AG09319 (cell line): ENCODE results near the gene NEK1.
"Not testable (repeated sequence)": the region's sequence is repeated elsewhere in the genome, so short reads cannot be mapped to it uniquely, and the experiment has no call there.

ENCODE experiments used
- DNase-seq: peaks from one replicate; pipeline ENCODE4 v3.0.0-alpha.2; 2010; ENCODE audit warnings: low read depth; ENCODE audit errors: extremely low read depth
- TF ChIP-seq, protein P1 (sequence below): IDR thresholded peaks from 2 replicates; pipeline ENCODE4 v1.5.1; 2011; ENCODE audit warnings: low read depth, mild to moderate bottlenecking, inconsistent platforms, low read length, moderate library complexity

The NEK1 gene

DNA sequence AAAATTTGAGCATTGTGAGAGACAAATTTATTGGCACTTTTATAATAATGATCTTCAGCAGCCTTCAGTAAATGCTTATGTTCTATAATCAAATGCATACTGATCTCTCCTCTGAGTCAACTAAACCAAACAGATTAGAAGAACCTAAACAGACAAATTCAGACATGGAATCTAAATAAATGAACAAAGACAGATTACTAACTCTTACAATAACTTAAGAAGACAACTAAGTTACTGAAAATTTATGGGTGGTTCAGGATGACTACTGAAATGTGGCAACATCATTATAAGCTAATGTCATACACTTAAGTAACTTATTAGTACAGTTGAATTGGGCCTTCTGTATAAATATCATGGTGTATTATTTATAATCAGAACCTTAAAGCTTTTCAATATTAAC, 127.3 kb downstream of the NEK1 start:
- TF ChIP-seq, protein P1, sequence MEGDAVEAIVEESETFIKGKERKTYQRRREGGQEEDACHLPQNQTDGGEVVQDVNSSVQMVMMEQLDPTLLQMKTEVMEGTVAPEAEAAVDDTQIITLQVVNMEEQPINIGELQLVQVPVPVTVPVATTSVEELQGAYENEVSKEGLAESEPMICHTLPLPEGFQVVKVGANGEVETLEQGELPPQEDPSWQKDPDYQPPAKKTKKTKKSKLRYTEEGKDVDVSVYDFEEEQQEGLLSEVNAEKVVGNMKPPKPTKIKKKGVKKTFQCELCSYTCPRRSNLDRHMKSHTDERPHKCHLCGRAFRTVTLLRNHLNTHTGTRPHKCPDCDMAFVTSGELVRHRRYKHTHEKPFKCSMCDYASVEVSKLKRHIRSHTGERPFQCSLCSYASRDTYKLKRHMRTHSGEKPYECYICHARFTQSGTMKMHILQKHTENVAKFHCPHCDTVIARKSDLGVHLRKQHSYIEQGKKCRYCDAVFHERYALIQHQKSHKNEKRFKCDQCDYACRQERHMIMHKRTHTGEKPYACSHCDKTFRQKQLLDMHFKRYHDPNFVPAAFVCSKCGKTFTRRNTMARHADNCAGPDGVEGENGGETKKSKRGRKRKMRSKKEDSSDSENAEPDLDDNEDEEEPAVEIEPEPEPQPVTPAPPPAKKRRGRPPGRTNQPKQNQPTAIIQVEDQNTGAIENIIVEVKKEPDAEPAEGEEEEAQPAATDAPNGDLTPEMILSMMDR: no peak
- DNase-seq: no peak

DNA sequence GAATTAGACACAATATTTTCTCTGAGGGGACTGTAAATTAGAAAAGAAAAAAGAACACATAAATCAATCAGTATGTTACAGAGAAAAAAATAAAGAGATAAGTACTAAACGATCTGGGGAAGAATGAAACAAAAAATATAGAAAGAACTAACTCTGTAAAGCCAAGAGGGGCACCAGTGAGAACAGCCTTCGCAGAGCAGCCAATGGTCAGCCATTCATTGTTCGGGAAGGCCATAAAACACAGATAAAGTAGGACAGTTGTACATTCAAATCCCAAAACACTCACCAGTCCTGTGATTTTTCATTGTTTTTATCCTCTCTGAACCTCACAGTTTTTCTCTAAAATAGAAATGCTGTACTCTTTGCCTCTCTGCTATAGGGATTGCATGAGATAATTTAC, 127.9 kb downstream of the NEK1 start:
- no peak for DNase-seq
- TF ChIP-seq, protein P1: no peak

DNA sequence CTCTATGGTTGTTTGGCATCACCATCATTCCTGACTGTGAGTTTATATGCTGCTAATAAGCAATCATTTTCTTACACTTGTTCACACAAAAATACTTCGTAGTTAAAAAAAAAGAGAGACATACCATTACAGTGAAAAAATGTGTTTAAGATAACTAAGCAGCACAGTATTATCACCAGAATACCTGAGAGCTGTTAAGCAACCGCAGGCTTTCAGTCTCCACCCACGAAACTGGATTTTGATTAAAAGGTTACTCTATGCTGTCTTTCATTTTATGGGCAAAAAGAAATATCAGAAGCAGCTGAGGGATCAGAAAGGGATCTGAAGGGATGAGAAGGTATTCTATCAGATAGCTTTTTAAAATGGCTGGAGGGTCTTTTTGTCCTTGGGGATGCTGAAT, 148.3 kb downstream of the NEK1 start:
- TF ChIP-seq, protein P1: no peak
- DNase-seq: no peak

DNA sequence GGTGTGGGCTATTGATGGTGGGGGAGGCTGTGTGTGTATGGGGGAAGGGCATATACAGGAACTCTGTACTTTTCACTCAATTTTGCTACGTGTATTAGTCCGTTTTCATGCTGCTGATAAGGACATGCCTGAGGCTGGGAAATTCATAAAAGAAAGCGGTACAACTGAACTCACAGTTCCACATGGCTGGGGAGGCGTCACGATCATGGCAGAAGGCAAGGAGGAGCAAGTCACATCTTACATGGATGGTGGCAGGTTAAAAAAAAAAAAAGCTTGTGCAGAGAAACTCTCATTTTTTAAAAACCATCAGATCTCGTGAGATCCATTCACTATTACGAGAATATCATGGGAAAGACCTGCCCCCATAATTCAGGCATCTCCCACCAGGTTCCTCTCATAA, 152.3 kb downstream of the NEK1 start:
- no peak for DNase-seq
- TF ChIP-seq, protein P1: no peak

DNA sequence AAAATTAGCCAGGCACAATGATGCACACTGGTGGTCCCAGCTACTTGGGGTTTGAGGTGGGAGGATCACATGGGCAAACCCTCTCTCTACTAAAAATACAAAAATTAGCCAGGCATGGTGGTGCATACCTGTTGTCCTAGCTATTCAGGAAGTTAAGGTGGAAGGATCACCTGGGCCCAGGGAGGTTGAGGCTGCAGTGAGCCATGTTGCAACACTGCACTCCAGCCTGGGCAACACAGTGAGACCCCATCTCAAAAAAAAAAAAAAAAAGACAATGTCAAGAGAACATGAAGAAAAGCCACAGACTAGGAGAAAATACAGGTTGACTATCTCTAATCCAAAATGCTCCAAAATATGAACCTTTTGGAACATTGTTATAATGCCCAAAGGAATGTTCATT, 153.8 kb downstream of the NEK1 start:
- DNase-seq: no peak
- TF ChIP-seq, protein P1: no peak

DNA sequence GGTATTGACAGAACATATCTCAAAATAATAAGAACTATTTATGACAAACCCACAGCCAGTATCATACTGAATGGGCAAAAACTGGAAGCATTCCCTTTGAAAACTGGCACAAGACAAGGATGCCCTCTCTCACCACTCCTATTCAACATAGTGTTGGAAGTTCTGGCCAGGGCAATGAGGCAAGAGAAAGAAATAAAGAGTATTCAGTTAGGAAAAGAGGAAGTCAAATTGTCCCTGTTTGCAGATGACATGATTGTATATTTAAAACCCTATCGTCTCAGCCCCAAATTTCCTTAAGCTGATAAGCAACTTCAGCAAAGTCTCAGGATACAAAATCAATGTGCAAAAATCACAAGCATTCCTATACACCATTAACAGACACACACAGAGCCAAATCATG, 159.7 kb downstream of the NEK1 start:
- not testable (repeated sequence) for DNase-seq

DNA sequence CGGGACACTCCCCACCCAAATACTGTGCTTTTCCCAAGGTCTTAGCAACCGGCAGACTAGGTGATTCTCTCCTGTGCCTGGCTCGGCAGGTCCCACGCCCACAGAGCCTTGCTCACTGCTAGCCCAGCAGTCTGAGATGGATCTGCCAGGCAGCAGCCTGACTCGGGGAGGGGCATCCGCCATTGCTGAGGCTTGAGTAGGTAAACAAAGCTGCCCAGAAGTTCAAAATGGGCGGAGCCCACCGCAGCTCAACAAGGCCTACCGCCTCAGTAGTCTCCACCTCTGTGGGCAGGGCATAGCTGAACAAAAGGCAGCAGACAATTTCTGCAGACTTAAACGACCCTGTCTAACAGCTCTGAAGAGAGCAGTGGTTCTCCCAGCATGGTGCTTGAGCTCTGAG, 163.4 kb downstream of the NEK1 start:
- not testable (repeated sequence) for DNase-seq

DNA sequence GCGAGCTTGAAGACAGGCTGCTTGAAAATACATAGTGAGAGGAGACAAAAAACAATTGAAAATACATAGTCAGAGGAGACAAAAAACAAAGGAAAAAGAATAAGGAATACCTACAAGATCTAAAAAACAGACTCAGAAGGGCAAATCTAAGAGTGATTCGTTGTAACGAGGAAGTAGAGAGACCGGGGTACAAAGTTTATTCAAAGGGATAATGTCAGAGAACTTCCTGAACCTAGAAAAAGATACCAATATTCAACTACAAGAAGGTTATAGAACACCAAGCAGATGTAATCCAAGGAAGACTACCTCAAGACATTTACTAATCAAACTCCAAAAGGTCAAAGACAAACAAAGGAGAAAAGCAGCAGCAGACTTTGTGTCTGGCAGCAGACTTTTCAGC, 165.6 kb downstream of the NEK1 start:
- TF ChIP-seq, protein P1: no peak
- DNase-seq: no peak

DNA sequence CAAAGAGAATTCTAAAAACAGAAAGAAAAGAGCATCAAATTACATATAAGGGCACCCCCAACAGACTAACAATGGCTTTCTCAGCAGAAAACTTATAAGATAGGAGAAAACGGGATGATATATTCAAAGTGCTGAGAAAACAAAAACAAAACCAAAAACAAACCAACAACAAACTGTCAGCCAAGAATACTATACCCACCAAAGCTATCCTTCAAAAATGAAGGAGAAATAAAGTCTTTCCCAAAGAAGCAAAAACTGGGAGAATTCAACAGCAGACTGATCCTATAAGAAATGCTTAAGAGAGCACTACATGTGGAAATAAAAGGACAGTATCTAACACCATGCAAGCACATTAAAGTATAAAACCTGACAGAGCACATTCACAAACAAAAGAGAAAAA, 168.6 kb downstream of the NEK1 start:
- TF ChIP-seq, protein P1: no peak
- no peak for DNase-seq
